Activated T-helper 1 cell treated with Interleukin-2 at 50 U/mL for 16 hours (primary cell): ENCODE measurements around the gene HSDL1.
A peak's percentile ranks its signal among the peaks of the same experiment; 100 is the strongest.
"Not testable (repeated sequence)": the region's sequence is repeated elsewhere in the genome, so short reads cannot be mapped to it uniquely, and the experiment has no call there.

Source experiments
- DNase-seq: peaks from one replicate; pipeline ENCODE4 v3.0.0-alpha.2; 2020; ENCODE audit warnings: low read depth

HSDL1 gene

DNA sequence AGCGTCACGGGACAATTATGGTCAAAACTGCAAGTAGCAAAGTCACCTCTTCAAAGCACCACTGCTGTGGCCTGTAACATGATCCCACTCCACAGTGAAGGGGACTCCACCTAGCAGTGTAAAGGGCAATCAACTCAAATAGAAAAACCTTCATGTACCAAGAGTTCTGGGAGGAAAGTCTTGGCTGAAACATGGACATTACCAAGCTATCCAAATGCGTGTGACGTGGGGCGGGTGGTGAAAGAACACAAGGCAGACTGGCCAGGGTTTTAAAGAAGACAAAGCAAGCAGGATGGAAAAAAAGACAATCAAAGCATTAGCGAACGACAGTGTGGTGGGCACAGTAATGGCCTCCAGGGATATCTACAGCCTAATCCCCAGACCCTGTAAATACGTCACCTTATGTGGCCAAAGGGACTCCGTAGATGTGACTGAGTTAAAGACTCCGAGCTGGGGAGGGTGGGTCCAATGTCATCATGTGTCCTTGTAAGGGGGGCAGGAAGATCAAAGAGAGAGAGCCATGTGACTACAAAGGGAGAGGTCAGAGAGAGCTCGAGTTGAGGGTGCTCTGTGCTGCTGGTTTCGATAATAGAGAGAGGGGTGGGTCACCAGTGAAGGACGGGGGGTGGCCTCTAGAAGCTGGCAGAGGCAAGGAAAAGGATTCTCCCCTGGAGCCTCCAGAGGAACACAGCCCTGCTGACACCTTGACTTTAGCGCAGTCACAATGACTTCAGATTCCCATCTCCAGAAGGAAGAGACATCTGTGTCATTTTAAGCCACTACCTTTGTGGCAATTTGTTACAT, 6.0 kb downstream of the HSDL1 start:
- DNase-seq: no peak

DNA sequence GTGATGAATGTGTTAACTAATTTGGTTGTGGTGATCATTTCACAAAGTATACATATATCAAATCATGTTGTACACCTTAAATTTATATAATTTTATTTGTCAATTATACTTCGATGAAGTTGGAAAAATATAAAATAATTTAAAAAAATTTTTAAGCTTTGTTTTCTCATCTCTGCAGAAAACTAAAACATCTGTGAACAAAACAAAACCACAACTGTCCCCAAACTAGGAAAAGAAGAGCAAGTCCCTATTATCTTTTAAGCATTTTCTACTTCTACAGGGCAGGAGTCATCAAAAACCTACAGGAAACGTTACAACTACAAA, 6.5 kb downstream of the HSDL1 start:
- DNase-seq: no peak

DNA sequence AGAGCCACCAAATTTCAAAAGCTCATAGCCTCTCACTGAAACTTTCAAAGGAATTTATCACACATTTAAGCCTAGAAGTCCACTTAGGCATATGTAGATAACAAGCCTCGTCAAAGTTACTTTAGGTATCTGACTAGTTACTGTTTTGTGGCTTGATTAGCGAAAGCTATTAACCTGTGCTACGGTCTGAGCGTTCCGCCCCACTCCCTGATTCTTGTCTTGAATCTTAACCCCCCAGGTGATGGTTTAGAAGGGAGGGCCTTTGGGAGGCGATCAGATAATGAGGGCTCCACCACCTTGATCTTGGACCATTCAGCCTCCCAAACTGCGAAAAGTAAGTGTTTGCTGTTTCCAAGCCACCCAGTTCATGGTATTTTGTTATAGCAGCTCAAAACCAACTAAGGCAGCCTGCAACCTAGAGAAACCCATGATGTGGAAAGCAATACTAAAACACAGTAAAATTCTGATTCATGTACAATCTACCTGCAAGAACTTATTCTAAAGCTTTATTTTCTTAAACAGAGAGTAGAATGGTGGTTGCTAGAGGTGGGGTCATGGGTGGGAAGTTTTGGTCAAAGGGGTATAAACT, 7.1 kb downstream of the HSDL1 start:
- DNase-seq: no peak

DNA sequence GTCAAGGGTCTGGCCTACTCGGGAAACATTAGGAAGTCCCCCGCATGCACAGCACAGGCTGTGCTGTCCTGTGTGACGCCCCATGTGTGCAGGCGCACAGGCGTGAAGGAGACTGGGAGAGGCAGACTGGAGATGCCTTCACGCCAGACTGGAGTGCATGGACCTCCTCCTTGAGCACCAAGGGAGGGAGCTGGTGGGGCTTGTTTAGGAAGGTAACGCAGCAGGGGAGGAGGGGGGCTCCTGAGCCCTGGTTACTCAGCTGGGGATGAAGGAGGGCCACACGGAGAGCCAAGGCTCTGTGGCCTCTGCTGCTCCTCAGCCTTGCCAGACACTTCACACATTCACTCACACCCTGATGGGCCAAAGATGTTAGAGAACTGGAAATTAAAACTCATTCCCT, 7.7 kb downstream of the HSDL1 start:
- no peak for DNase-seq

DNA sequence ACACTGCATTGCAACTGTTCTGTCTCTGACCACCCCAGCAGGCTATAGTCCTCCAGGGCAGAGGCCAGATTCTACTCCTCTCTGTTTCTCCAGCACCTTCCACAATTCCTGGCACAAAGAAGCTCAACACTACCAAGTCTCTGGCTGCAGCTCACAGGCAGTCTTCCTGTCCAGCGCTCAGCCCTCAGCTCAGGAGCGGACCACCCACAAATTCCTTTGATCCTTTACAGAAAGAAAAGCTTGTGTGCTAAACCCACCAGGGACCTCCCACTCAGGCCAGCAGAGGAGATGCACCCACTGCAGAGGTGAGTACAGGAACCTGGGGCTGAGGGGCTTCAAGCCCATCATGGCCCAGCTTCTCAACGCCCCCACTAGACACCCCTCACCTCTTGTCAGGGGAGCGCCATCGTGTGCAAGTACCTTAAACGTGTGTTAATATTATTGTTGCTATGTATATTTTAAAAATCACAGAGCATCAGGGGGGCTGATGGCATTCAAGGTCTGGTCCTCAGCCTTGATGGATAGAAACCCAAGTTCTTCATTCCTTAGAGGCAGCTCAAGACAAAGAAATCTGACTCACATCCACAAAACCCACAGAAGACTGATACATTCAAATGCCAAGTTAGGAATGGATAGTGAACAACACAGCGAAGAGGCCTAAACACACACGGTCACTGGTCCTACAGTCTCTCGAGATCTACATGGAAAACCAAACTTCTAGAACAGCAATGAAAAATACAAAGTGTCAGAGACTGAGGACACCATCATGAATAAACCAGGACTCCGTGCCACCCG, 8.4 kb downstream of the HSDL1 start:
- no peak for DNase-seq

DNA sequence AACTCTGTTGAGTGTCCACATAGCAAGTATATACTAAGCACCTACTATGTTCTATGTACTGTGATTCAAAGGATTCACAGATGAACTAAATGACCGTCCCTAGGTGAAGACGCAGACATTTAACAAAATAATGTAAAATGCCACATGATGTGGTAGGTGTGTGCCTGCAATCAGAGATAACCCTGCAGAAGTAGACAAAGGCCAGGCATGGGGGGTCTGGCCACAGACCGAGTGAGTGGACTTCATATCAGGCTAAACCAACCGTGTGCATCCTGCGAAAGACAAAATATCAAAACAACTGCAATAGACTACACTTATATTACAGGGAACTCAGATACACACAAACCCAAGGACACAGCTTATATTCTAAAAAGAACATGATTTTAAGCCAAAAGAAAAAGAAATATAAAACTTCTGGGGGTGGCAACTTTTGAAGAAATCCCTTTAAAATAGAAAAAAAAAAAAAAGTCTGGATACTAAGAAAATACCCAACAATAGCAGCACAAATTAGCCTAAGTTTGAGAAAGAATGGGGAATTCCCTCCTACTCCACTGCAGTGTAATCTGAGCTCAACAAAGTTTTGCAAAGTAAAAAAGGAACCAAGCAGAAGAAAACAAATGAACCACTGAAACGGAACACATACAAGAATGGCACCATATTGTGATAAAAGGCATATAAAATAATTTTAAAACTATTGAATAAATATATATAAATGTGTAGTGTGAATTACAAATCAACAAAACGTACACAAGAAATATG, 12.3 kb downstream of the HSDL1 start:
- DNase-seq: no peak

DNA sequence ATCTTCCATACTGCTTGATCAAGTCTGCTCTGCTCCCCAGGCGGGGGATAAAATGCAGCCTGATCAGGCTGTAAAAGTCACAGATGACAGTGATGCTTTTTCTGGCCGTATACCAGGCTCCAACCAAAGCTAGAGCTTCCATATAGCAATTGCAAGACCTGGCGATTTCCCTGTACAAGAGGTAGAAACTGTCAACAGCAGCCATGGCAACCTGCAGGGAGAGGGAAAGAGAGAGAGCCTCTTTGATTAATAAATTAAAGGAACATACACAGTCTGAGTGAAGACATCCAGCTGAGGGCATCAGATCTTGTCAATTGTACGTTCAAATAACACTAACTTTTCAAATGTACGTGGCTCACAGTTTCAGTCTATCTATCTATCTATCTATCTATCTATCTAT, 13.9 kb downstream of the HSDL1 start:
- DNase-seq: no peak

DNA sequence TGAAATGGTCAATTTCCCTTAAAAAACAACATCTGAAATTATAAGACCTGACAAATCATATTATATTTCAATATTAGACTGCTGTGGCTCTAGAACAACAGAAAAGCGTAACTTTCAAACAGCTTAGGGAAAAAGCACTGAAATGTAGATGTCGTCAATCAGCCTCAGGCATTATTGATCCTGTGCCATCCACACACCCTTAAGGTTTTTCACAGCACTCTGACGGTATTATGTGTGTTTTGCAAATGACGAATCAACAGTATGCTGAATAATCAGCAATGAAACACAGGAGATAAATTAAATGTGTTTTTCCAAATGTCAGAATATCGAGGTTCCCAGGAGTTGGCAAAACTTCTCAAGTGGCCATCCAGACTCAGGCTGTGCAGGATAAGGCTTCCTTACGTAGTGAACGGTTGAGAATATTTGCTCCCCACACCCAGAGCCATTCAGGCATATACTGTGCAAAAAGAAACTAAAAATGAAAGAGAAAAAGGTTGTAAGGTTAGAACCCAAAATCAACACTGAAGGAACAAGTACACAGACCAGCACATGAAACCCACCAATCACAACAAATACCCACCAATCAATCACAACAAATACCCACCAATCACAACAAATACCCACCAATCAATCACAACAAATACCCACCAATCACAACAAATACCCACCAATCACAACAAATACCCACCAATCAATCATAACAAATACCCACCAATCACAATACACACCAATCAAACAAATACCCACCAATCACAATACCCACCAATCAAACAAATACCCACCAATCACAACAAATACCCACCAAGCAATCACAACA, 20.5 kb downstream of the HSDL1 start:
- DNase-seq: no peak

DNA sequence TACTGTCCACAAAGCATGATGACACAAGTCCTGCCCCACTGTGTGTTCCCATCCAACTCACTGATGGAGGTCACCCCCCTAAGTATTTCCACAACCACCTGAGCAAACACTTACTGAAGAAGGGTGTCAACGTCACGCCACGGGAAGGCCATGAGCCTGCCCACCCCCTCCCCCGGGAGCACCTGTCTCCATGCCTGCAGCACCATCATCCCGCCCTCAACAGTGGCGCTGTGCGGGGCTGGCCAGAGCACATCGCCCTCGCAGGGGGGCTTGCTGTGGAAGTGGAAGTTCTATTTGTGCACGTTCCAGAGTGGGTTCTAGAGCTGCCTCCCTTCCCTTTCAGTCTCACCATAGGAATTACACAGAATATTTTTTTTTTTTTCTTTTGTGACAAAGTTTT, 24.0 kb downstream of the HSDL1 start:
- DNase-seq: no peak

DNA sequence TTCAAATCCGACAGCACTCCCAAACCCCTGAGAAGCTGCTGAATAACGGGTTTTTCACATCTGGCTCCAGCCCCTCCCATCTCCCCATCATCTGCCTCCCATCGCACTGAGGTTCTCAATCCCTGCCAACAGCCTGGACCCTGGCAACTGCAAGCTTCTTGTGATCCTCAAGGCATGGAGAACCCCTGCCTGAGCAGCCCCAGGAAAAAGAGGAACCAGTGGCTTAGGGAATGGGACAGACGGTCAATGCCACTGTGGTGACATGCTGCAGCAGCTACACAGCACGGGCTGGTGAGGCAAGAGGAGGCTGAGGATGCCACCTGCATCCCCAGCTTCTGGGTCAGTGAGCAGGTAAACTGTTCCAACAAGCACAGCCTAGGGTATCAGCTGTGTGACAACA, 25.0 kb downstream of the HSDL1 start:
- DNase-seq: no peak

DNA sequence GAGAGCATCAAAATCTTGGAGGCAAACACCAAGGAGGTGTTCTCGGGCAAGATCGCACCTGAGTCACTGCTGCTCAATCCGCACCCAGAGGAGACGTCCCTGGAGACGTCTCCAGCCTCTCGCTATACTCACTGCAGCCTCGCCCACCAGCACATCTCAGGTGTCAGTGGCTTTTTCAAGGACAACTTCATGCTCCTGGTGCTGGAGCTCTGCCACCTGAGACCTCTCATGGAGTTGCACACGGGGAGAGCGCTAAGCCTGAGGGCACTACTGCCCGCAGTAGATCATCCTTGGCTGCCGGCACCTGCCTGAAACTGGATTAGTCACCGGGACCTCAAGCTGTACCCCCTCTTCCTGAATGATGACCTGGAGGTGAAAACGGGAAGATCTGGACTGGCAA, 25.6 kb downstream of the HSDL1 start:
- DNase-seq: no peak

DNA sequence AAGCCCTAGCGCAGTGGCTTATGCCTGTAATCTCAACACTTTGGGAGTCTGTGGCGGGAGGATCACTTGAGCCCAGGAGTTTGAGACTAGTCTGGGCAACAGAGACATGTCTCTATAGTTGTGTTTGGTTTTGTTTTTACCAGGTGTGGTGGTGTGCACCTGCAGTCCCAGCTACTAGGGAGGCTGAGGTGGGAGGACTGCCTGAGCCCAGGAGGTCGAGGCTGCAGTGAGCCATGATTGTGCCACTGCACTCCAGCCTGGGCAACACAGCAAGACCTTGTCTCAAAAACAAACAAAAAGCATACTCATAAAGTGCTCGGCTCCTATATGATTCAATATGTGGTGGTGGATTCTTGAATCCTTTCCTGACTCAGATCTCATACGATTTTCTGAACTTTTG, 26.7 kb downstream of the HSDL1 start:
- not testable (repeated sequence) for DNase-seq

DNA sequence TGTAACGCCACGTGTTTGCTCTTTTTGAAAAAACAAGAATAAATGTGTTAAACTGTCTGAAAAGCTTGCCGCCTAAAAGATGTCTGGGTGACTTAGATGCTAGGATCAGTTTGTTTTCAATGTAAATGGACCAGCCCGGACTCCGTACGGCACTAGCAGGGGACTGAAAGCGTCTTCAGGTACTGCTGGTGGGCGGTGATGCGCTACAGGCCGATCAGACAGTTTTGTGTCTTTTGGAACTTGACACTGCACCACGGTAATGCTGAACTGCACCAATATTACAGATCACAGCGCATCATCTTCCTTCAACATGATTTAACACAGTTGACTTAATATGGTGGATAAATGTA, 27.5 kb downstream of the HSDL1 start:
- DNase-seq: no peak

DNA sequence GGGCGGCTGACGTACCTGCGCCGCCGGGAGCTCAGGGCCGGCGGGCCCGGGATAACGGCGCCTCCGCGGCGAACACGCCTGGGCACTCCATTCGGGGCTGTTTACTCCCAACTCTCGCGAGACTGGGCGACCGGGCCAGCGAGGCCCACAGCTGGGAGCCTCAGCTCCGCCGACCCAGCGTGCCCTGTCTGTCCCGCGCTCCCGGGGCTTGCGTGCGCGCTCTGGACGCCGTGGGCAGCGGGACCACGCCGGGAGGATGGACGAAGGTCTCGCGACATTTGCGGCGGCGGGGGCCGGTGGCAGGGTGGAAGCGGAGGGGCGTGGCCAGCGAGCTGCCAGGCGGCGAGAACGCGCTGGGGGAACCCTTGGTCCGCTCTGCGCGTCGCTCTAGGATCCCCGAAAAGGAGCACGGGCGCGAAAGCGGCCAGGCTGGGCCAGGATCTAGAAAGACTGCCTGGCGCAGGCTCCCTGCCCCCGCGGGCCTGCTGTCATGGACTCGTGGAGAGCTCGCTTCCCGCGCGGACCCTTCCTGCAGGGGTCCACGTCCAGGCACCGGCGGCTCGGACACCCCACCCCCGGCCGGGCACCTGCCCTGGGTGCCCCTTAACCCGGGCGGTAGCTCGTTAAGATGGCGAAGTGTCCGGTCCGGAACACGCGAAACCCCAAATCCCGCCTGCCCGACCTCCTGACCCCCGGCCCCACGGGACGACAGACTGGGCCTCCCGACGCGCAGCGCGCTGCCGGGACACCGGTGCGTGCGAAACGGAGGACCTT, 28.1 kb downstream of the HSDL1 start, which contains the start of gene MBTPS1:
Gene MBTPS1, minus strand, starts transcription at position 223 of the 774 bp plus-strand sequence. CDS start 15,159 bp downstream, outside the sequence.
- DNase-seq: peak; percentile 98

DNA sequence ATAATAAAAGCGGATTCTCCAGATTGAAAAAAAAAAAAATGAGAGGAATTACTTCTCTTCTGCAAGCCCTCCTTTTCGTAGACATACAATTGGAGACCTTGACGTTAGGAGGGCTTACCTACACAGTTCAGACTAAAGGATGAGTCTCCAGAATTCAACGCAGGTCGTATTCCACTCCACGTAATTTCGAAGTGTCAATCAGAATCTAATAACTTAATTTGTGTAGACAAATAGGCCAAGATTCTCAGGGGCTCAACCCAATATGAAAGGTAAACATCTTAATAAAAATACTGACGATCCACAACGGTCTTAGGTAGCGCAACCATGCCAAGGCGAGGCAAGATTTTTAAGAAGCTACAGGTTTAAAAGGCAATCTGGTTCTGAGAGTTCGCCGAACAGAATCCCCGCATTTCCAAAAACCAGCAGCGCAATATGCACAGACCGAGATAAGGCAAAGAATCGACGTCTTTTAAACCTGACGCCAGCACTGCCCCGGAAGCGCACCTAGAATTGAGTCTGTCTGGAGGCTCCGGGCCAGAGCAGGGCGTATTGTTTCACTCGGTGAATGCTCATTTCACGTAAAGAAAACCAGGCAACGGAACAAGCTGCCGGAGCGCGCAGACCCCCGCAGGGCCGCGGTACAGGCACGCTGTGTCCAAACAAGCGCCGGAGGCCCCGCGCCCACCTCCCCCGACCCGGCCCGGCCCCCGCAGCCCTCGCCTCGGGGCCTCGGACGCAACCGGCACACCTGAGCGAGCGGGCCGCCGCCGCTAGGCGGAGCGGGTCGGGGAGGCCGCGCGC, 28.9 kb downstream of the HSDL1 start:
- peak; percentile 33 for DNase-seq

DNA sequence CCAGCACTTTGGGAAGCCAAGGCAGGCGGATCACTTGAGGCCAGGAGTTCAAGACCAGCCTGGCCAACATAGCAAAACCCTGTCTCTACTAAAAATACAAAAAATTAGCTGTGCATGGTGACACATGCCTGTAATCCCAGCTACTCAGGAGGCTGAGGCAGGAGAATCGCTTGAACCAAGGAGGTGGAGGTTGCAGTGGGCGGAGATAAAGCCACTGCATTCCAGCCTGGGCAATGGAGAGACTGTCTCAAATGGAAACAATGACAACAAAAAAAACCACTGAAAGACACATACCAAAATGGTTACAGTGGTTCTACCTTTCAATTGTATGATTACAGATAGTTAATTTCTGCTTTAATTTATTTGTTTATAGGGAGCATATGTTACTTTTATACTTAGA, 33.0 kb downstream of the HSDL1 start:
- DNase-seq: not testable (repeated sequence)

DNA sequence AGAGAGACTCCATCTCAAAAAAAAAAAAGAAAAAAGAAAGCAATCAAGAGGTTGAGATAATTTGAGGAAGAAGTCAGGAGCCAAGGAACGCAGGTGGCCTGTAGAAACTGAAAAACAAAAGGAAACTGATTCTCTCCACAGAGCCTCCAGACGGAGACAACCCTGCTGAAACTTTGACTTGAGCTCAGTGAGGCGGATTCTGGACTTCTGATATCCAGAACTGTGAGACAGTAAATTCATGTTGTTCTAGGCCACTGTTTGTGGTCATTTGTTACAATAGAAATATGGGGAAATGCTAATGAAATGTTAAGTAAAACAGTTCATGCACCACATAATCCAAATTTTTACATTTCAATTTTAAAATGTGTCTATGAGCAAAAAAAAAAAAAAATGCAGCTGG, 33.5 kb downstream of the HSDL1 start:
- DNase-seq: no peak

DNA sequence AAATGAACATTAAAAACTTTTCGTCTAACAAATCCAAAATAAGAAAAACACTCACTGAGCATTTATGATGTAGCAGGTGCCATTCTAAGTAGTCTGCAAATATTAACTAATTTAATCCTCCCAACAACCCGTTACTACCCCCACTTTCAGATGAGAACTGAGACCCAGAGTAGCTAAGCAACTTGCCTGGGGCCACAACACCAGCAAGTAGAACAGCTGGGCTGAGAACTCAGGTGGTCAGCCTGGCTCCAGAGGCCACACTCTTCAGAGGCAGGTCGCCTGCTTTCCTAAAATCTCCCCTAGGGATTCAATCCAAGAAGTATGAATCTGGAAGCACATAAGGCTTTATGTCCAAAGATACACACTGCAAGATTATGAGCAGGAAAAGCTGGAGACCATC, 34.5 kb downstream of the HSDL1 start:
- no peak for DNase-seq

DNA sequence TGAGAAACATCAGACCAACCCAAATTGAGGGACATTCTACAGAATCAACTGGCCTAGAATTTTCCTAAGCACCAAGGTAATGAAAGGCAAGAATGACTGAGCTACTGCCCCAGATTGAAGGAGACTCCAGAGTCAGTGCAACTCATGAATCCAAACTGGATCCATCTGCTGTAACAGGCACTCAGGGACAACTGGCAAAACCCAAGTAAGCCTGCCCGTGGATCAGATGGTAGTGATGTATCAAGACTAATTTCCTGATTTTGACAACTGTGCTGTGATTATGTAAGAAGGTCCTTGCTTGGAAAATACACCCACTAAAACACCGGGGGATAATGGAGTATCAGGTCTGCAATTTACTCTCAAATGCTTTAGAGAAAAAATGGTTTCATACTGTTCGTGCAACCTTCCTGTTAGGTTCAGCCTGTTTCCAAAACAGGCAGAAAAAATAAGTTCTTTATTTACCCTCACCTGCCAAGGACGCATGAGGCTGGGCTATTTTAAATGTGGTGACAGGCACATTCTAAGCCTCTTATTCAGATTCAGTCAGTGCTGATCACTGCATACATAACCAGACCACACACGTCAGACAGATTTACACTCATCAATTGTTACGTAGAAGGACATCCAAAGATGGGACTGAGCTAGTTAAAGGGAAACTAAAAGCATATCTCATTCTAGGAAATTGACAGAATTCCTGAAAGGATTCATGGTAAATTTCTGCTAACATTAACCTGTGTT, 35.2 kb downstream of the HSDL1 start:
- no peak for DNase-seq
